HG03135 (cell line): ENCODE results near the gene BMP6.

Experiments
- ATAC-seq: cut with Tn5 transposase; IDR thresholded peaks from one replicate; pipeline ENCODE4 v1.9.1; 2021; ENCODE audit warnings: mild to moderate bottlenecking, moderate library complexity; ENCODE audit not compliant: unreplicated experiment

The BMP6 gene

DNA sequence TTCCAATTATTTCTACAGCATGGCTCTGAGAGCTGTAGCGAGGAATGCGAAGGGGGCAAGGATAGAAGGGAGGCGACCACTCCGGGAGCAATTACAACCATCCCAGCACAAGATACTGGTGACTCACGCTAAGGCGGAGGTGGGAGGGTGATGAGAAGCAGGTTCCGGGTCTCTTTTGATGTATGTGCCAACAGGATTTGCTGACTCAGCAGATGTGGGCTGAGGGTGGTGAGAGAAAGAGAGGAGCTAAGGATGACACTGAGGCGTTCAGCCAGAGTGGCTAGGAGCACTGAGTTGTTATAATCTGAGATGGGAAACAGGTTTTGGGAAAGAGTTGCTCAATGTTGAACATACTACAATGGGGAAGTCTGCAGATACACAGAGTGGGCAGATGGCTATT lies 194.0 kb downstream of the BMP6 start:
- no peak for ATAC-seq

DNA sequence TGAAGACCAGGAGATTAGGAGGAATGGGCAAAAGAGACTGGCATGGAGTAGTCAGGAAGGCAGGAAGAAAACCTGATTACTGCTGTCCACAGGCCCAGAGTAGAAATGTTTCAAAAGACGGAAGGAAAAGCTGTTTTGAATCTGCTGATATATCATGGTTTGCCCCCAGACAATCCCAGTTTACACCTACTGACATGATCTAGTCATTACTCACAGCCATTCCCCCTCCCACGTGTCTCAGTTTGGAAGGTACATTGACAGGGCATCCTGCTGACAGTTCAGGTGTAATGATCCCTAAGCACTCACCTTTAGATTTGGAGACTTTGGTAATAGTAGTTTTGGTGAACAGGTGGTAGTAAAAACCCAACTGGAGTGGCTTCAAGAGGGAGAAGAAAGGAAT lies 194.5 kb downstream of the BMP6 start:
- ATAC-seq: no peak

GRCh38 chr6:7921046-7921445 lies 195.1 kb downstream of the BMP6 start:
- ATAC-seq: no peak

DNA sequence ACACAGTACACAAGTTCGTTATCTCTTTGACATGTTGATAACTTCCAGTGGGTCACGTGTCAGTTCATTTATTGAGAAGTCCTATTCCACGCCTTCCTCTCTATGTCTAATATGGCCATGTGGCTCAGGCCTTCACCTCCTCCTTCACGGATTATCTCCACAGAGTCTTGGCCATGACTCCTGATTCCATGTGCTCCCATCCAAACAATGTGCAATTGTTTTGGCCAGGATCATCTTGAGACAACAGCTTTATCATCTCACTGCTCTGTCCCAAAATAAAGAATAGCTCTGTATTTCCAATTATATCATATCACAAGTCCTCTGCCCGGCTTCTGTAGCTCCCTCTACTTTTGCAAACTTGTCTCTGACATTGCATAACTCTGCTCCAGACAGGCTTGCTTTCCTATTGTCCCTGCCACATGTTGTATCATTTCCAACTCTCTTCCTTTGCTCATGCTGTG lies 195.8 kb downstream of the BMP6 start:
- no peak for ATAC-seq

DNA sequence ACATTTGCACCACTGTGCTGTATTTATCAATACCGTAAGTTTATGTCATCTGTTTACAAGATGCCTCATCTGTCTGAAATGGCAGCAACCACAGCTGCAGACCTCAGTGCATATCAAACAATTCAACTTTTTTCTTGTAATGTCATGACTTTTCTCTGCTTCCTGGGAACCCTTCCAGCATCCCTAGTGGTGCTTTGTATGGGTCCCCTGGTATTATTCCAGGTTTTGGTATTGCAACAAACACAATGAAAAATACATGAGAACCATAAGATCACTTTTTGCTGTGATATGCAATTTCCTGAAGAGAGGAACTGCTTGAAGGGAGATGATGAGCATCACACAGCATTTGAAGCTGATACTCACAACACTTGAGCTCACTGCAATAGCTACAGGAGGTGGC lies 196.7 kb downstream of the BMP6 start:
- no peak for ATAC-seq

DNA sequence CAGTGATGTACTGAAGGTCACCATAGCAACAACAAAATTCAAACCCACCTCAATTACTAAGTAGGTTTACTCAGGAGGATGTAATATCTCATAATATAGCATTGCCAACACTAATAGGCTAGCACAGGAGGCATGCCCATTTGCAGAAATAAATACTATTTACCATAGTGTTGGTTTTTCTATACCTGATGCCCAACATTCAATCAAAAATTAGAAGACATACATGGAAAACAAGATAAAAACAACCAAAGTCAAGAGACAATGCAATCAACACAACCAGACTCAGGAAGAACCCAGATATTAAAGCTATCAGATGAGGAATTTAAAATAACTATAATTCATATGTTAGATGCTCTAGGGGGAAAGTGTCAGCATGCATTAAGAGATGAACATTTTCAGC lies 199.0 kb downstream of the BMP6 start:
- ATAC-seq: no peak
